GM18867 (cell line): Measurements from ENCODE around the gene METTL6.
"Not testable (repeated sequence)": the region's sequence is repeated elsewhere in the genome, so short reads cannot be mapped to it uniquely, and the experiment has no call there.

Experiments
- ATAC-seq: cut with Tn5 transposase; IDR thresholded peaks from one replicate; pipeline ENCODE4 v1.9.1; 2021; ENCODE audit warnings: mild to moderate bottlenecking, moderate library complexity; ENCODE audit not compliant: unreplicated experiment

The METTL6 gene, protein sequence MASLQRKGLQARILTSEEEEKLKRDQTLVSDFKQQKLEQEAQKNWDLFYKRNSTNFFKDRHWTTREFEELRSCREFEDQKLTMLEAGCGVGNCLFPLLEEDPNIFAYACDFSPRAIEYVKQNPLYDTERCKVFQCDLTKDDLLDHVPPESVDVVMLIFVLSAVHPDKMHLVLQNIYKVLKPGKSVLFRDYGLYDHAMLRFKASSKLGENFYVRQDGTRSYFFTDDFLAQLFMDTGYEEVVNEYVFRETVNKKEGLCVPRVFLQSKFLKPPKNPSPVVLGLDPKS

DNA sequence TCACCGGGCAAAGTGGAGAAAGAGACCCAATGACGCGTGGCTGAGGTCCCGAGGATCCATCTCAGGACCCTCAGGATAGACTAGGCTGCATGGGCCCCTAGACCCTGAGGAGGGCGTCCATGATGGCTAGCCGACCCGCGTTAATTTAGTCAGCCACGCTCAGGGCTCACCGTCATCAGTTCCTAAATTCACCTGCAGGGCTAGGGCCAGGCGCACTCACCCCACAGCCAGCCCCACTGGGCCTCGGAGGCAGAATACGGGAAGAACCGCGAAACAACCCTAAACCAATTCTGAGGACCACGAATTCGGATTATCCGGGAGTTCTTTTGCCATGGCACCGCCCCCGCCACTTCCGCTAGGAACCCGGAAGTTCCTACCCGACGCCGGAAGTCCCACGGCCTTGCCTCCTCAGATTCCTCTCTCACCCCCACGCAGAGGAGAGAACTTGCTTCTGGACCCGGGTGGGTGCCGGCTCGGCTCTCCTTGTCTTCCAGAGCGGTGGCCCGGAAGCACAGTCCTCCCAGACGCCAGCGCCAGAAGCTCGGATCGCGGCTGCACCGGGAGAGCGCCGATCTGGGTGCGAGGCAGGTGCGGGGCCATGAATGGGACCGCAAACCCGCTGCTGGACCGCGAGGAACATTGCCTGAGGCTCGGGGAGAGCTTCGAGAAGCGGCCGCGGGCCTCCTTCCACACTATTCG lies at the start of gene METTL6, which contains the start of gene EAF1:
Gene METTL6 (minus strand): TSS at position 363 of the 699 bp plus-strand sequence. CDS start 1,033 bp downstream, outside the sequence.
Gene EAF1 (plus strand): TSS at position 417 of the 699 bp plus-strand sequence. CDS start 182 bp downstream, at position 599.
- ATAC-seq, result peak; percentile 91

DNA sequence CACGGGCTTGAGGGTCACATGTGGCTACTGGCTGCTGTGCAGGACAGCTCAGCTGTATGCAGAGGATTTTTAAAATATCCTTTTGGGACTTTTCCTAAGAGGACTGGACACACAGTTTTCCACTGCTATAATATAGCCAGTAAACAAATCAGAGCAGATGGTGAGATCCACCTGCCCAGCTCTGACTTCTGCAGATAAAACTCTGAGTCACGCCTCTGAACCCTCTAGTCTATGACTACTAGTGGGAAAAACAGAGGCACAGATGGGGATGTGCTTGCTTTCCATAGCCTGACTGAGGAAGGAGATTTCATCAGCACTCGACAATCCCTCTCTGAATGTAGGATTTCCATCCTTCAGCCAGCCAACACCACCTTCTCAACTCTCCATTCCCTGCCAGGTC lies 49.0 kb upstream of the METTL6 start:
- no peak for ATAC-seq

- ATAC-seq, result no peak
Measured at GRCh38 chr3:15475161-15475560, 47.8 kb upstream of the METTL6 start.

- ATAC-seq, result no peak
Measured at GRCh38 chr3:15471861-15472260, 44.5 kb upstream of the METTL6 start.

DNA sequence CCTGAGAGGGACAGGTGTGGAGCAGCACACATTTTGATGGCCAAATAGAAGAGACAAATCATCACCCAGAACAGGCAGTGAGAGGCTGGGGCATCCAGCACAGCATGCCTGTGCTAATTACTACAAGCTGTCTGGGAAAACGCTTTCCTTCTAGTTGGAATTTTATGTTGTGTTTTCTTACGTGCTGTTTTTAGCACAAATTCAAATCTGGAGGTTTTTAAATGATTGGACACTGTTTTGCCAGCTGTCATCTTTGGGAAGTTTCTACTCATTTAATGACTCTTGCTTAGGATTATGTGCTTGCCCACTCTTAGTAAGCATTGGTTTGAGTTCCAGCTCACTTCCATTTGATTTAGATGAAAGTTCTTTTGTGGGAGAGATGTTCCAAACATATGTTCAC lies 43.5 kb upstream of the METTL6 start:
- no peak for ATAC-seq

DNA sequence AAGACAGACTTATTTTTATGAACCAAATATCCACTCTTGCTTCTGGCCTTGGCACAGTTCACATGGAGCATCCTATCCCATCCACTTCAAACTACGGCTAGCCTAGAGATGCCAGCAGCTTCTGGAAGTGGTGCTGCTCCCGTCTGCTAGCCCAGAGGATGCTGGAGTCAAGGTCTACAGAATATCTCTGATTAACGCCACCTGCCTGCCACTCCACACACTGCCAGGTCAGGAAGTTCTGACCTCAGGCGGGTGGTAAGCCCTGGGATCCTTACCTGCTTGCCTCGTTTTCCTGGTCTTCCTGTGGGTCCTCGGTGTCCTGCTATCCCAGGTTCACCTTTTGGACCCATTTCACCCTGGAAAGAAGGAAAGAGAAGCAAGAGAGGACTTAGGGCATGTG lies 42.9 kb upstream of the METTL6 start:
- ATAC-seq, result no peak

- ATAC-seq, result peak; percentile 86
Measured at GRCh38 chr3:15467227-15468181, 40.2 kb upstream of the METTL6 start.

DNA sequence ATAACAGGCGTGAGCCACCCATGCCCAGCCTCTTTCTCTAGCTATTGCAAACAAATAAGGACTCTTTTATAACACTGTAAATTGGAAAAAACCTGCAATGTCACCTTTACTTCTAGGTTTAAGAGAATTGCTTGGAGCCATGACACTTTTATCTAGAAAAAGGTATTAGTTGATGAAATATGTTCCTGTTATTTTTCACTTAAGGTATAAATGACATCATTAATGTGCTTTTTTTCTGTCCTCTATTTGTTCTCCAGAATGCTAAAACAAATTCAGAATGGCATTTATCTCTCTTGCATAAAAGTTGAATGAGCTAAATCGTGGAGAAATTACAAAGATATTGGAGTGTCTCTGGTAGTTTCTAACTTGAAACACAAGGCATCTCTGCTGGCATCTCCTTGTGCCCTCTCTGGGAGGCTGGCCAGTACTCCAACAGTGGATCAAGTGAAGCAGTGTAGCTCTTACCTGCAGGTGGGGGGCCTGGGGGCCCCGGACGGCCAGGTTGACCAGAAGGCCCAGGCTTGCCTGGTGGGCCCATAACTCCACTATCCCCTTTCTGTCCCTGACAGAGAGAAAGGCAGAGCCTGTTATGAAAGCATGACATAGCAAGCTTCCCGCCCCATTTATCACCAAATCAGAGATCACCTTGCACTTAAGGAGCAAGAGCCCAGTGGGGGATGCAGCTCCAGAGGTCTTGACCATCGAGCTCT lies 38.7 kb upstream of the METTL6 start:
- ATAC-seq, result no peak

DNA sequence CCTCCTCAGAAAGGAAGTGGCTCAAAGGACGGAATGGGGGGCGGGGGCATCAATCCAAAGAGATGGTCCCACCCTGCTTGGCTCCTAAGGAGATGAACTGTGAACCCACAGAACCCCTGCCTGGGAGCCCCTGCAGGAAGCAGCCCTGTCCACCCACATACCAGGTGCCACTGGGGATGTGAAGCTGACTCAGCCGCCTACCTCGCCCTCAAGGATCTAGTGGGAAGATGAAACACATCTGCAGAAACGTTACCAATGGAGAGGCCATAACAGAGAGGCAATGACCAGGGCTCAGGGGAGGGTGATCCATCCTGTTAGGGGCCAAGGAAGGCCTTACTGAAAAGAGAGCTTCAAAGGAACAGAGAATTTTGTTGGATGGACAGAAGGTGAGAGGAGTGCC lies 35.1 kb upstream of the METTL6 start:
- ATAC-seq, result no peak

DNA sequence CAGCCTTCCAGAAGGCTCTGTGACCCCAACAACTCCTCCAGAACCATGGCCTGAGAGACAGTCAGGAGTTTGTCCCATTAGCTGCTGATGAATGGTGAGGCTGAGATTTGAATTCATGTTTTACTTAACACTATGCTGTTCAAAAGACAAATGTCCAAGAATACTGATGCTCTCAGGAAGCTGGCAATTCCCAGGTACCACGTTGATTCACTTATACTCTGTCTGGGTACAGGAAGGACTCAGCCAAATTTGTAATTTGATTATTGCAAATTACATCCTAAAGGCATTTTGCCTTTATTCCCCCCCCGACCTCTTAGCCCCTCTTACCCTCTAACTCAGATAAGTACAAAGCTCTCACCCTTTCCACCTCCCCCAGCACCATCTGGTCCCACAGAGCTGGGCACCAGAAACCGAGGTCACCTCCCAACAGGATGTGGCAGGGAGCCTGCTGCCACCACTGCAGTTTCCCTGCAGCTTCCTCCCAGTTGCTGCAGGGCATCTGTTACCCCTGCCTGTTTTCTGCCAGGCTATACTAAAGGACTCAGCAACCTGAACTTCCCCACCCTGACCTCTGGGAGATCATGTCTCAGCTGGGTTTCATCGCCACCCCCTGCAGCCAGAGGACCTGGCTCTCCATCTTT lies 33.7 kb upstream of the METTL6 start:
- ATAC-seq, result no peak

DNA sequence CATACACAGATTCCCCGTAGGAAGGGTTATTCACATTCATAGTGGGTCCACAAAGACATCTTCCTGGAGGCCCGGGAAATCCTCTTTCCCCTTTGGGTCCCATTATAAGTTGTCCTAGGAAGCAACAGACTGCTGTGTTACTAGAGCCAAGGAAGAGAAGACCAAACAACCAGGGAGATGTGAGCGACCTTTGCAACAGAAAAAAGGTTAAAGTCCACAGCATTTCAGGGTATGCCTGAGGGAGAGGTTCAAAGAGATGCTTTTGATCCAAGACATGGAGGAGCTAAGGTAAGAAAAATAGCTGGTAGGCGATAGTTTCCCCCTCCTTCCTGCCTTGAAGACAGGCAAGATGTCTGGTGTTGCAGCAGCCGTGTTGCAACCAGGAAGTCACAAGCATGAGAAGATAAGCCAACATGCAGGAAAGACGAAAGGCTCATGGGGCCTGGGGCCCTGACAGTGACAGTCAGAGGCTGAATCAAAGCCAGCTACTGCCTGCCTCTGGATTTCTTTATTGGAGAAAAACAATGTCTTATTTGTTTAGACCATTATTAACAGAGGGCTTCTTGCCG lies 31.0 kb upstream of the METTL6 start:
- ATAC-seq, result no peak

GRCh38 chr3:15456915-15457314 lies 29.6 kb upstream of the METTL6 start:
- ATAC-seq, result not testable (repeated sequence)

GRCh38 chr3:15456321-15456720 lies 29.0 kb upstream of the METTL6 start:
- ATAC-seq, result no peak

DNA sequence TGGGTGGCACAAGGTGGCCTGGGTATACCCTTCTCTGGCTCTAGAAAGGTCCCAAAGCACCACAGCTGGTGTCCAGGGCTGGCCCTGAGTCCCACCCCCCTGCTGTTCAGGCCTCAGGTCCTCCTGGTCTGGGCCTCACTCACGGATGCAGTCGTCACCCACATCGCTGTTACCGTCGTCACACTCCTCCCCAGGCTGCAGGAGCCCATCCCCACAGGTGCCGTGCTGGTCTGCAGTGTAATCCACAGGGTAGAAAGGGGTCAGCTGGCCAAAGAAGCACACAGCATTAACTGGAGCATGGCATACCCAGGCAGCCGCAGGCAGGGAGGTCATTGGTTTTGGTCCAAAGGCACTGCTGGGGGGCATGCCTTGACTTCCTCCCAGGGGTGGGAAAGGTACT lies 28.4 kb upstream of the METTL6 start:
- ATAC-seq, result no peak

- no peak for ATAC-seq
Measured at GRCh38 chr3:15454965-15455364, 27.6 kb upstream of the METTL6 start.

DNA sequence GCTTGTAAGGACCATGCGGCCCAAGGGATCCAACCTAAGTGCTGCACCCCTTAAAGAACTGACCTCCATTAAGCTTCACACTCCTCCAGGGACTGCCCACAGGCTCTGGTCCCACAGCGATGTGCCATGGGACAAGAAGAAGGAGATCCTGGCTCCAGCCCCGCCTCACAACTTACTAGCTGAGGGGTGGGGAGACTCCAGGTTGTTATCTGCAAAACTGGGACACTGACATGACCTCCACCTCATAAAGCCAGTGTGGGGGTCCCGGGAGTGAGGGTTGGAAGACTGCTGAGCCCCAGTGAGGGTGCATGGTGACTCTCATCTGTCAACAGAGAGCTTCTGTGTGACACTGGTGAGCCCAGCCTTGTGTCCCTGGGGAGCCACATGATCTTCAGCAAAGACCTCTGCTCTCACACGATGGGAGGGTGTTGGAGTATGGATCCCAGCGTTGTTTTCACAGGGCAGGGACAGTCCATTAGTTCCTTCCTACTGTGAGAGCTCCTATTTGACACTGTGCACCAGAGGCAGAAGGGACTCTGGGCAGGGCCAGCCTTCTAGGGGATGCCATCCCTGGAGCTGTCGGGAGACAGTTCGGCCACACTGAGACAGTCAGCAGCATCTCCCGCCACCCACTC lies 26.8 kb upstream of the METTL6 start:
- no peak for ATAC-seq

DNA sequence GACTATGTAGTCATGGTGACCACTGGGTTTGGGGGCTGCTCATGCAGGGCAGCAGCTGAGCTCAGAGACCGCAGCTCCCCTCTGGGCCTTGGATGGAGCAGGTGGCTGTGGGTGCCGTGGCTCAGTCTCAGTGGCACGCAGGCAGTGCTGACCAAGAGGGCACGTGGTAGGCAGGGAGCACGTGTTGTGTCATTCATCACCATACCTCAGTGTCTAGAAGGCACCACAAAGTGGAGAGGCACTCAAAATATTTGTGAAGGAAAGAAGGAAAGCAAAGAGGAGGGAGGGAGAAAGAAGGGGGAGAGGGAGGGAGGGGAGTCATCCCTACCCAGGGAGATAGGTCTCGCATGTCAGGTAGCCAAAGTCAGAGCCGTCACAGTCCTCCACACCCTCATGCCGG lies 26.2 kb upstream of the METTL6 start:
- no peak for ATAC-seq

DNA sequence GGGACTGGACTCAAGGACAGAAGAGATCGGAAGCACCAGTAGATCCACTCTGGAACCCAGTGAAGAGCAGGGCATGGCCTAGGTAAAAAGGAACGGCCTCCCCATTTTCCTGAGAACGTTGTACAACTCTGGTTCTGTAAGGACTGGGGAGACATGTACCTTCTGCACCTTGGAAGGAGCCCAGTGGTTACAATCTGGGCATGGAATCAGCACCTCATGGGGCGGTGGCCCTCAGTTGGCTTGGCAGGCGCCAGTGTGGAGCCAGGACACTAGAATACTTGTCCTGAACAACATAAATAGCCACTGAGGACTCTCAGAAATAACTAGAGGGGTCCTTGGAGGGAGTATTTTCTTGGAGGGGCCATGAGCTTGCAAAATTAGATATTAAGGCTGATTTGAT lies 25.6 kb upstream of the METTL6 start:
- ATAC-seq, result no peak

DNA sequence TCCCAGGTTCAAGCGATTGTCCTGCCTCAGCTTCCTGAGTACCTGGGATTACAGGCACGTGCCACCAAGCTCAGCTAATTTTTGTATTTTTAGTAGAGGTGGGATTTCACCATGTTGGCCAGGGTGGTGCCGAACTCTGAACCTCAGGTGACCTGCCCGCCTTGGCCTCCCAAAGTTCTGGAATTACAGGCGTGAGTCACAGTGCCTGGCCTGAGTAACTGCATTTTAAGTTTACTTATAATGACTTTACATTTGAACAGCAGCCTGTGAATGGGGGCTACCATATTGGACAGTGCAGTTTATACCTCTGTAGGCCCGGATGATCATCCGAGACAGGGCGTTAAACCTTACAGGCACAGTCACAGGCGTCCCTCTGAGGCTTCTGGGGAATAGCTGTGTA lies 24.8 kb upstream of the METTL6 start:
- ATAC-seq, result no peak
